HL-60 (cell line): Measurements from ENCODE around the gene BCL6B.

Experiments
- SPI1 ChIP-seq: IDR thresholded peaks from 2 replicates; pipeline ENCODE4 v1.6.1; 2012; ENCODE audit warnings: low read depth, mild to moderate bottlenecking, borderline replicate concordance
- TF ChIP-seq, protein P1 (sequence below): IDR thresholded peaks from 2 replicates; pipeline ENCODE4 v1.6.1; 2012; ENCODE audit warnings: low read depth; ENCODE audit not compliant: insufficient replicate concordance
- TF ChIP-seq, protein P2 (sequence below): IDR thresholded peaks from one replicate; pipeline ENCODE4 v1.5.1; 2011; ENCODE audit warnings: low read length, control low read depth, inconsistent platforms; ENCODE audit not compliant: insufficient read depth

DNA sequence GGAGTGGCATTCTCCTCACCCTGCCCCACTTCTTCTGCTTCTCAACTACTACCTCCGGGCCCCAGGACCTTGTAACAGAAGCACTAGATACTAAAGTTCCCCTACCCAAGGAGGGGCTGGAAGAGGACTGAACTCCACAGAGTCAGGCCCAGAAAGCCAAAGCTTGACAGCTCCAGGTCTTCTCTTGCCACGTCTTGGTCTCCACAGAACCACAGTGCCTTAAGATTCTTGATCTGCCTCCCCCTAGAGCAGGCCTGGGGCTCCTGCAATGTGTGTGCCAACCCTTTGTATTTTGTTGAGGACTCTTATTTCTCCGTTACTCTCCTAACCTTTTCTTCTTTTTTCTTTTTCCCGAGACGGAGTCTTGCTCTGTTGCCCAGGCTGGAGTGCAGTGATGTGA is 17.0 kb downstream of the BCL6B start:
- TF ChIP-seq, protein P1, sequence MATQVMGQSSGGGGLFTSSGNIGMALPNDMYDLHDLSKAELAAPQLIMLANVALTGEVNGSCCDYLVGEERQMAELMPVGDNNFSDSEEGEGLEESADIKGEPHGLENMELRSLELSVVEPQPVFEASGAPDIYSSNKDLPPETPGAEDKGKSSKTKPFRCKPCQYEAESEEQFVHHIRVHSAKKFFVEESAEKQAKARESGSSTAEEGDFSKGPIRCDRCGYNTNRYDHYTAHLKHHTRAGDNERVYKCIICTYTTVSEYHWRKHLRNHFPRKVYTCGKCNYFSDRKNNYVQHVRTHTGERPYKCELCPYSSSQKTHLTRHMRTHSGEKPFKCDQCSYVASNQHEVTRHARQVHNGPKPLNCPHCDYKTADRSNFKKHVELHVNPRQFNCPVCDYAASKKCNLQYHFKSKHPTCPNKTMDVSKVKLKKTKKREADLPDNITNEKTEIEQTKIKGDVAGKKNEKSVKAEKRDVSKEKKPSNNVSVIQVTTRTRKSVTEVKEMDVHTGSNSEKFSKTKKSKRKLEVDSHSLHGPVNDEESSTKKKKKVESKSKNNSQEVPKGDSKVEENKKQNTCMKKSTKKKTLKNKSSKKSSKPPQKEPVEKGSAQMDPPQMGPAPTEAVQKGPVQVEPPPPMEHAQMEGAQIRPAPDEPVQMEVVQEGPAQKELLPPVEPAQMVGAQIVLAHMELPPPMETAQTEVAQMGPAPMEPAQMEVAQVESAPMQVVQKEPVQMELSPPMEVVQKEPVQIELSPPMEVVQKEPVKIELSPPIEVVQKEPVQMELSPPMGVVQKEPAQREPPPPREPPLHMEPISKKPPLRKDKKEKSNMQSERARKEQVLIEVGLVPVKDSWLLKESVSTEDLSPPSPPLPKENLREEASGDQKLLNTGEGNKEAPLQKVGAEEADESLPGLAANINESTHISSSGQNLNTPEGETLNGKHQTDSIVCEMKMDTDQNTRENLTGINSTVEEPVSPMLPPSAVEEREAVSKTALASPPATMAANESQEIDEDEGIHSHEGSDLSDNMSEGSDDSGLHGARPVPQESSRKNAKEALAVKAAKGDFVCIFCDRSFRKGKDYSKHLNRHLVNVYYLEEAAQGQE, result no peak
- TF ChIP-seq, protein P2, sequence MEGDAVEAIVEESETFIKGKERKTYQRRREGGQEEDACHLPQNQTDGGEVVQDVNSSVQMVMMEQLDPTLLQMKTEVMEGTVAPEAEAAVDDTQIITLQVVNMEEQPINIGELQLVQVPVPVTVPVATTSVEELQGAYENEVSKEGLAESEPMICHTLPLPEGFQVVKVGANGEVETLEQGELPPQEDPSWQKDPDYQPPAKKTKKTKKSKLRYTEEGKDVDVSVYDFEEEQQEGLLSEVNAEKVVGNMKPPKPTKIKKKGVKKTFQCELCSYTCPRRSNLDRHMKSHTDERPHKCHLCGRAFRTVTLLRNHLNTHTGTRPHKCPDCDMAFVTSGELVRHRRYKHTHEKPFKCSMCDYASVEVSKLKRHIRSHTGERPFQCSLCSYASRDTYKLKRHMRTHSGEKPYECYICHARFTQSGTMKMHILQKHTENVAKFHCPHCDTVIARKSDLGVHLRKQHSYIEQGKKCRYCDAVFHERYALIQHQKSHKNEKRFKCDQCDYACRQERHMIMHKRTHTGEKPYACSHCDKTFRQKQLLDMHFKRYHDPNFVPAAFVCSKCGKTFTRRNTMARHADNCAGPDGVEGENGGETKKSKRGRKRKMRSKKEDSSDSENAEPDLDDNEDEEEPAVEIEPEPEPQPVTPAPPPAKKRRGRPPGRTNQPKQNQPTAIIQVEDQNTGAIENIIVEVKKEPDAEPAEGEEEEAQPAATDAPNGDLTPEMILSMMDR, result no peak
- no peak for TF ChIP-seq SPI1
